Hepatocyte (in vitro differentiated cells): ENCODE results near the gene CDK10. TPM values are rescaled to one million over a fixed set of nuclear protein-coding genes. Genes with fewer than 3 reads are reported as not detected.
"Not testable (repeated sequence)": the region's sequence is repeated elsewhere in the genome, so short reads cannot be mapped to it uniquely, and the experiment has no call there.

Experiments used
- DNase-seq: peaks from one replicate; pipeline ENCODE4 v3.0.0-alpha.2; 2016; ENCODE audit warnings: low spot score
- H2AFZ ChIP-seq: fragments of 200-600 bp; sonication (generic); 2 replicates; pipeline ENCODE4 v1.6.0; 2016; ENCODE audit warnings: antibody characterized with exemption, mild to moderate bottlenecking
- H3K27ac ChIP-seq: fragments of 200-600 bp; sonication (generic); 2 replicates; pipeline ENCODE4 v1.5.1; 2016; ENCODE audit warnings: mild to moderate bottlenecking
- H3K27me3 ChIP-seq: fragments of 200-600 bp; sonication (generic); 2 replicates; pipeline ENCODE4 v1.6.1; 2016
- H3K36me3 ChIP-seq: fragments of 200-600 bp; sonication (generic); replicated peaks from 2 replicates; pipeline ENCODE4 v1.5.1; 2016; ENCODE audit warnings: low read depth; ENCODE audit not compliant: insufficient read depth
- H3K4me1 ChIP-seq: fragments of 200-600 bp; sonication (generic); 2 replicates; pipeline ENCODE4 v1.5.1; 2016; ENCODE audit warnings: mild to moderate bottlenecking, moderate library complexity; ENCODE audit not compliant: insufficient read depth
- H3K4me2 ChIP-seq: fragments of 200-600 bp; sonication (generic); 2 replicates; pipeline ENCODE4 v1.6.0; 2016
- H3K4me3 ChIP-seq: fragments of 200-600 bp; sonication (generic); 2 replicates; pipeline ENCODE4 v1.5.1; 2016; ENCODE audit warnings: mild to moderate bottlenecking
- H3K79me2 ChIP-seq: fragments of 200-600 bp; sonication (generic); 2 replicates; pipeline ENCODE4 v1.6.0; 2017; ENCODE audit warnings: mild to moderate bottlenecking
- H3K9me2 ChIP-seq: fragments of 200-600 bp; sonication (generic); replicated peaks from 2 replicates; pipeline ENCODE4 v1.6.0; 2017; ENCODE audit warnings: mild to moderate bottlenecking; ENCODE audit not compliant: insufficient read depth
- H3K9me3 ChIP-seq: fragments of 200-600 bp; sonication (generic); 2 replicates; pipeline ENCODE4 v1.5.1; 2016; ENCODE audit warnings: low read depth, mild to moderate bottlenecking
- H4K20me1 ChIP-seq: fragments of 200-600 bp; sonication (generic); 2 replicates; pipeline ENCODE4 v1.6.0; 2016; ENCODE audit warnings: mild to moderate bottlenecking; ENCODE audit not compliant: insufficient read depth, poor library complexity, severe bottlenecking
- CTCF ChIP-seq: fragments of 200-600 bp; sonication (generic); IDR thresholded peaks from 2 replicates; pipeline ENCODE4 v1.5.1; 2016; ENCODE audit warnings: antibody characterized with exemption, mild to moderate bottlenecking; ENCODE audit not compliant: poor library complexity
- EZH2 ChIP-seq: fragments of 200-600 bp; sonication (generic); IDR thresholded peaks from 2 replicates; pipeline ENCODE4 v1.6.1; 2016; ENCODE audit warnings: antibody characterized with exemption, mild to moderate bottlenecking, borderline replicate concordance
- EZH2phosphoT487 ChIP-seq: fragments of 200-600 bp; sonication (generic); IDR thresholded peaks from one replicate; pipeline ENCODE4 v1.6.1; 2018; ENCODE audit warnings: antibody characterized with exemption, mild to moderate bottlenecking, low read depth, moderate library complexity; ENCODE audit not compliant: unreplicated experiment, severe bottlenecking
- WGBS: methylation state at CpG from one replicate; pipeline ENCODE4 v1.1.6; 2016; ENCODE audit warnings: low lambda C conversion rate; ENCODE audit errors: missing lambda C conversion rate; 5-methylcytosine and 5-hydroxymethylcytosine counted together
- polyA plus RNA-seq: library from polyadenylated mRNA; unstranded; fragments of >200 nt; fragmentation: Nextera tagmentation; extraction: Ambion mirVana; gene quantifications from 2 replicates; pipeline ENCODE4 v1.2.1, GENCODE V29; 2016
- total RNA-seq: library from RNA; depleted of rRNA; stranded (reverse); fragments of >200 nt; gene quantifications from 2 replicates; pipeline ENCODE4 v1.2.3, GENCODE V29; 2014

Gene CDK10
- total and polyA plus RNA-seq, 2 experiments from 2014 or later = 70.4 to 155 TPM

- peaks cover 13% of the 10 kb centered on the region for H3K4me1 ChIP-seq
- H3K27me3 ChIP-seq = no peaks in the 10 kb centered on the region
- H2AFZ ChIP-seq = no peak overlapping the region
- peaks cover 30% of the 10 kb centered on the region for H3K79me2 ChIP-seq
- no peak for TF ChIP-seq EZH2
- TF ChIP-seq CTCF = no peak
- TF ChIP-seq EZH2phosphoT487 = no peak
- WGBS = 96% methylated on average over 9 of the region's 9 CpGs
- no peak overlapping the region for H3K27ac ChIP-seq
- no peaks in the 10 kb centered on the region for H4K20me1 ChIP-seq
- H3K36me3 ChIP-seq = no peaks in the 10 kb centered on the region
- no peak for DNase-seq
- H3K4me2 ChIP-seq = no peak overlapping the region
- no peak overlapping the region for H3K4me3 ChIP-seq
- H3K9me3 ChIP-seq = no peaks in the 10 kb centered on the region
- no peaks in the 10 kb centered on the region for H3K9me2 ChIP-seq
Measured at GRCh38 chr16:89661215-89661614, 25.3 kb upstream of the CDK10 start.

- H3K4me1 ChIP-seq, H3K79me2 ChIP-seq, H2AFZ ChIP-seq, H3K9me3 ChIP-seq, H3K4me3 ChIP-seq, H3K36me3 ChIP-seq, H3K4me2 ChIP-seq, DNase-seq, H4K20me1 ChIP-seq, H3K9me2 ChIP-seq, H3K27me3 ChIP-seq, H3K27ac ChIP-seq: not testable (repeated sequence)
- 91% methylated on average over 11 of the region's 11 CpGs for WGBS
Measured at GRCh38 chr16:89664238-89664637, 22.3 kb upstream of the CDK10 start.

- H3K27ac ChIP-seq, H3K79me2 ChIP-seq, H3K4me2 ChIP-seq, H3K9me3 ChIP-seq, H3K4me3 ChIP-seq, H3K27me3 ChIP-seq, H4K20me1 ChIP-seq, H3K4me1 ChIP-seq, DNase-seq, H2AFZ ChIP-seq, H3K9me2 ChIP-seq, H3K36me3 ChIP-seq: not testable (repeated sequence)
- WGBS = 73% methylated on average over 7 of the region's 7 CpGs
- peak; percentile 11 for TF ChIP-seq CTCF
Measured at GRCh38 chr16:89667000-89667399, 19.5 kb upstream of the CDK10 start.

- Histone ChIP-seq H3K4me3 (no peak overlapping the region), H3K36me3 (no peaks in the 10 kb centered on the region), H3K9me2 (no peaks in the 10 kb centered on the region), H3K4me2 (no peak overlapping the region), H3K4me1 (peaks cover 7% of the 10 kb centered on the region), H3K27me3 (no peaks in the 10 kb centered on the region), H3K9me3 (no peaks in the 10 kb centered on the region), H3K27ac (no peak overlapping the region), H2AFZ (no peak overlapping the region), H4K20me1 (no peaks in the 10 kb centered on the region), H3K79me2 (no peaks in the 10 kb centered on the region)
- DNase-seq = no peak
- 86% methylated on average over 9 of the region's 9 CpGs for WGBS
- no peak for TF ChIP-seq EZH2phosphoT487
- no peak for TF ChIP-seq EZH2
- no peak for TF ChIP-seq CTCF
Measured at GRCh38 chr16:89667633-89668032, 18.9 kb upstream of the CDK10 start.
